GM18868 (cell line): ENCODE data around the gene LRRC4B.

Experiments used
- ATAC-seq: cut with Tn5 transposase; IDR thresholded peaks from one replicate; pipeline ENCODE4 v1.9.1; 2021; ENCODE audit warnings: mild to moderate bottlenecking, moderate library complexity; ENCODE audit not compliant: unreplicated experiment

Gene LRRC4B

DNA sequence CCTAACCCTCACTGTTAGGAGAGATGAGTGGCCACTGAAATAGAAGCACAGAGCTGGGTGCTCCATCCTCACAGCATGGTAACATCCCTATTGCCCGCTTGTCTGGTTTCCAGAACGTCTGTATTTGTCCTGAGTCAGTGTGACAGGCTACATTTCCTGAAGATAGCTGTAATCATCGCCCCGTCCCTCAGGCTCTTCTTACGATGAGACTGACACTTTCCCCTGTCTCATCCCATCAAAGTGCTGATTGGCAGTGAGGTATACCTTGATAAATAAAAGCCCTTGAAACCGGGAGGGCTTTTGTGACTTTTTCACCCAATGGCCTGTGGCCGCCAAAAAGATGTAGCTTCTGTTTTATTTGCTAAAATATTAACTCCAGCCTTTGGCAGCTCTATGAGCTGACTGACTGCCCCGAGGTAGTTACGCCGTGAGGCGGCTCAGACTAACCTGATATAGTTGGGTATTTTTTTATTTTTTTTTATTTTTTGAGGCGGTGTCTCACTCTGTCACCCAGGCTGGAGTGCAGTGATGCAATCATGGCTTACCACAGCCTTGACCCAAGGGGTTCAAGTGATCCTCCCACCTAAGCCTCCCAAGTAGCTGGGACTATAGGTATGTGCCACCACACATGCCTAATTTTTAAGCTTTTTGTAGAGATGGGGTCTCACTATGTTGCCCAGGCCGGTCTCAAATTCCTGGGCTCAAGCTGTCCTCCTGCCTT lies 5.7 kb upstream of the LRRC4B start:
- no peak for ATAC-seq

DNA sequence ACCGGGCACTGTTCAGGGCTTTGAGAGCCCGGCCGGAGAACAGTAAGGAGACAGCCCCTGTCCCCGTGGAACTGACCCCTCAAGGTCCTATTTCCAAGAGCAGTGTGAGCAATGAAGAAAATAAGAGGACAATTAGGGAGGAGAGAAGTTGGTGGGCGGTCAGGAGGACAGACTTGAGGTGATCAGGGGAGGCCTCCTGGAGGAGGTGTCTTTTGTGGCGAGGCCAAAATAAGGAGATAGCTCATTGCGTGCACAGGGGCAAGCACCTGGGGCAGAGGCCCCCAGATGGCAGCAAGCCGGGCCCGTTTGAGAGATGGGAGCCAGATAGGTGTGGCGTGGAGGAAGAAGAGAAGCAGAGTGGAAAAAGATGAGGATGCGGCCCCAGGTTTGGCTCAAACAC lies 2.8 kb upstream of the LRRC4B start:
- ATAC-seq, result no peak

- no peak for ATAC-seq
These were observed 1.8 kb upstream of the LRRC4B start for GRCh38 chr19:50569938-50570540.

DNA sequence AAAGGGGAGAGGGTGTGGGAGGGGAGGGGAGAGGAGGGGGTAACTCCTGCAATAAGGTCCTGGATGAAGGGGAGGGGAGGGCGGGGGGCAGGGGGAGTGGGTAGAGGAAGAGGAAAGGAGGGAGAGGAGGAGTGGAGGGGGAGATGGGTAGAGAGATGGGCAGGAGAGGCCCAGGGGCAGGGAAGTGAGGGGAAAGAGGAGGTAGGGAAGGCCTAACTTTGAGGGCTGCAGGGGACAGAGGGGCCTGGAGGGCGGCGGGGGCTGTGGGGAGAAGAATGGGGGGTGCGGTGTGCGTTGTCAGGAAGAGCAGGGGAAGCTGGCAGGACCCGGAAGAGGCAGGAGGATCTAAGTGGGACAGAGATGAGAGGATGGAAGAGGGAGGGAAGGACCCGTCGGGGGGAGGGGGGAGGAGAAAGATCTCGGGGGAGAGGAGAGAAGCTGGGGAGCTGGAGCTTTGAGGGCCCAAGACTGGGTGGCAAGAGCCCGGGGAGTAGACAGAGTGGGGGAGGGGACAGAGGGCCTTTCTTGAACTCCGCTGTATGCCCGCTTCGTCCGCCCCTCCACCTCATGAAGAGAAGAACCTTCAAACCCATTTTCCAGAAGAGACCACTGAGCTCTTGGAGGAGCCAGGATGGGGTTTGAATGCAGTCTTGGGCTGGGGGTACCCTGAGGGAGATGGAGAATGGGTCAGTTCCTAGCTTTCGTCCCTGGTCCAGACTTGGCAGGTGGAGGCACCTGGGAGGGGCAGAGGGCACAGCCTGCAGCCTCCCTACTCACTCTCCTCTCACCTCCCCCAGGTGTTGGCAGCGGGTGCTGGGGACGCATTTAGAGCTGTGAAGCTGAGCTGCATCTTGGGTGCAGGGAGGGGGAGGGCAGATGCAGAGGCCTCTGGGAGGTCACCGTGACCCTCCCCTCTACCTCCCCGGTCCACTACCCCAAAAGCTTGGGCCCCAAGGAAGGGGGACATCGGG lies 778 bp upstream of the LRRC4B start:
- no peak for ATAC-seq

DNA sequence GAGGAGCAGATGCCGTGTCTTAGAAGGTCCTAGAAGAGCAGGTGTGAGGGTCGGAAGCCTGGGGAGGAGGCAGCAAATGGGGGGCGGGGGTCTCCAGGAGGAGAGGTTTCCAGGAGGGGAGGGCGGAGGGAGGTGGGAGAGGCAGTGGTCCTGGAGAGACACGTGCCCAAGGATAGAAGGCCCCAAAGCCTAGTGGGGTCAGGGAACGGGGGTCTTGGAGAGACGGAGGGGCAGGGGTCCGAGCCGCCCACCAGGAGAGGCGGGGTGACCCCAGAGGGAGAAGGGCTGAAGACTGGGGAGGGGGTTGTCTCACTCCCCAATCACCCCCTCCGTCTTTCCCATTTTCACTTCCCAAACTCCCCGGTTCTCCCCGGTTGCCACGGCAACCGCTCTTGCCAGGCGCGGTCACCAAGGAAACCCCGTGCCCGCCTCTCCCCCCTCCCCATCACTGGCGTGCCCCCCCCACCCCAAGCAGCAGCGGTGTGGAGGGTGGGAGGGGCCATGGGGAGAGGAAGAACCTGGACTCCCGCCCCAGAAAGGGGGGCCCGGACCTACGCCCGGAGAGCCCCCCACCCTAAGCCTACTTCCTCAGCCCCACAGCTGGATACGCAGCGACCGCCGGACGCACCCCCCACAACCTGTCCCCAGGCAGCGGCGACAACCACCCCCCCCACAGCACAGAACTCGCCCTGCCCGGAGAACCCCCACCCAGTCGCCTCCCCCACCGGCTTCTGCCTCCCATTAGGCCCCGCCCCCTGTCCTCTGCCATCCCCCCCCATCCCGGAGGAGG lies 988 bp downstream of the LRRC4B start:
- no peak for ATAC-seq

DNA sequence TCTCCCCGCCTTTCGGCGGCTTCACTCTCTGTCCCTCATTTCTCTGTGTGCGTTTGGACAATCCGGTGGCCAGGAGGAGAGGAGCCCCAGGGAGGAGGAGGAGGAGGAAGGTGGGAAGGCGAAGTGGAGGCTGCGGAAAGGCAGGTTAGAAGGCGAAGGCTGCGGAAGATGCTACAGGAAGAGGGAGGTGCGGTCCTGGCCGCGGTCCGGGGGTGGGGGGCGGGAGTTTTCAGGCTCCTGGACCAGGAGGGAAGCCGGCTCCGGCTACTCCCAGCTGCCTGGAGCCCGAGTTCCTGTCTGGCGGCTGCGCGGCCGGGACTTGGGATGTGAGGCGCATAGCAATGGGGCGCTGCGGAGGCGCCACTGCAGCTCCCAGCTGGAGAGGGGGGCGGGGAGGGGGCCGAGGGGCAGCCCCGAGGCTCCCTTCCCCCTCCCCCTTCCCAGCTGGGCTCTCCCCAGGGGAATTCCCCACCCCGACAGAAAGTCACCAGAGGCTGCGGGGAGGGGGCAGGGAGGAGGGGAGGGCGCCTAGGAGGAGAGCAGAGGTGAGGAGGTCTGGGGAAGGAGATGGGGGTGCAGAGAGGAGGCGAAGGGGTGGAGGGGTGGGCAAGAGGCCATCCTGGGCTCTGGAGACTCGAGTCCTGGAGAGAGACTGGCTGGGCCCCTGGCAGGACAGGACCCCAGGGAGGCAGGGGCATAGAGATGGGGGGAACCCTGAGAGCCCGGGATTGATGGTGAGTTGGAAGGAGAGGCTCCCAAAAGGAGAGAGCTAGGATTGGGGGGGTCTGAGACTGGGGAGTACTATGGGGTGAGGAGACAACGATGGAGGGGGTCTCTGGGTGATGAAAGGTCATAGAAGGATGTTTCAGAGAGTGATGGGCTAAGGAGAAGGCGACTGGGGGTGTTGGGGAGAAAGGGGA lies 2.0 kb downstream of the LRRC4B start:
- no peak for ATAC-seq

DNA sequence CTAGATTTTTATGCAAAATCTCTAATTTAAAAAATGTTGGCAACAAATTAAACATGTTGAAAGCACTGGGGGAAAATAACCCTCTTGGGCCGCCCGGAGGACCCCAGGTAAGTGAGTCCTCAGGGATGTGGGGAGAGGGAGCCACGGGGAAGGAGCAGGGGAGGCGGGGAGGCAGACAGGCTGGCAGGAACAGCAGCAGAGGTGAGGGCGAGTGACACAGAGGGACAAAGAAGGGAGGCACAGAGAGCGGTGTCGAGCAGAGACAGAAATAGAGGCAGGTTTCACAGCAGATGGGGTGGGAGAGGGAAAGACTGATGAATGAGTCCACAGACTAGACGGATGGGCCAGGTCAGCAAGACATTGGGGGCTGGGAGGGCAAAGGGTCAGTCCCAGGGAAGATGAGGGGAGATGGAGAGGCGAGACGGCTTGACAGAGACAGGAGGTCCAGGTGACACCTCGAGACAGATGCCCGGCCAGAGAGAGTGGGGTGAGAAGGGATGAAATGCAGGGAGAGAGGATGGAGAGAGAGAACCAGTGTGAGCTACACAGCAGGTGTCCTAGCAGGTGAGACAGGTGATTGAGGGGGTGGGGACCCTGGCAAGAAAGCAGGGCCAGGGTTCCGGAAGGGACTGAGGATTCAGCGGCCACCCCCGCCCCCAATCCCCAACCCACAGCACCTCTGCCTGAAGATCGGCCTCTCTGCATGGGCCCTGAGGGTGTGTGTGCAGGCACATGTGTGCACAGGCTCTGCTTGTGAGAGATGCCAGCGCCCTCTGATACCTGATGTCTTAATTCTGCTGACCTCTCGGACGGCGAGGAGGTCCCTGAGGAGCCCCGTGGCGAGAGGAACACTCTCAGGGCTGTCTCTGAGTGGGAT lies 3.8 kb downstream of the LRRC4B start:
- ATAC-seq, result no peak

DNA sequence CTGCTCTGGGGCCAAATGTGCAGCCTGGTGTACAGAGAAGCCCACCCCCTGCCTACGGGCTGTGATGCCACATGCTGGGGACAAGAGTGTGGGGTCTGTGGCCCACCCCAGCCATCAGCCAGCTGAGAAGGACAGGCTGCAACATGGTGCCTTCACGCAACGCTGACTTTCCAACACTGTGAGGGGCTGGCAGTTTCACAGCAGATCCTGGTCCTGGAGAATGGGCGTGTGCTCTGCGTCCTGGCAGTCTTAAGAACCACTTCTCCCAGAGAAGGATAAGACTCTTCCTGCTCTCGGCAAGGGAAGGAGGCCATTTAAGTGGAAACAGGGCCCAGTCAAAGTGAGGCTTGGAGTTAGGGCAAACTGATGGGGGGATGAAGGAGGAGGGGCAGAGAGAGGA lies 4.6 kb downstream of the LRRC4B start:
- no peak for ATAC-seq

- no peak for ATAC-seq
These were observed 5.2 kb downstream of the LRRC4B start for GRCh38 chr19:50562996-50563395.

DNA sequence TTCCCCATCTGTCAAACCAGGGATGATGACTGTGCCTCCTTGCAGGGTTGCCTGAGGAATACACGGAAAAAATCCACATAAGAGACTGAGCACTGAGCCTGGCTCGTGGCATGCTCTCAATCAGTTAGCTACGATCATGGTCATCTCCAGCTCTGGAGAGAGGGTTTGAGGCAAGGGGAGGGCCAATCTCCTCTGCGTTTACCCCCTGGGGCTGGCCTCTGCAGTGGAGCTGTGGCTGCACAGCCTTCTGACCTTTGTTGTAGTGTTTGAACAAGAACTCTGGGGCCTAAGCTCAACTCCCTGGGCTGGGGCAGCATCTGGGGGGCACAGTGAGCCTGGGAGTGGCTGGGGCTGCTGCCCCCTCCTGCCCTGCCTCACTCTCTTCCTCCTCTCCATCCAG lies 5.9 kb downstream of the LRRC4B start:
- ATAC-seq, result no peak

- ATAC-seq, result no peak
These were observed 8.6 kb downstream of the LRRC4B start for GRCh38 chr19:50559636-50560035.

GRCh38 chr19:50558449-50558848 lies 9.8 kb downstream of the LRRC4B start:
- ATAC-seq, result no peak

- ATAC-seq, result no peak
These were observed 10.2 kb downstream of the LRRC4B start for GRCh38 chr19:50558039-50558438.

DNA sequence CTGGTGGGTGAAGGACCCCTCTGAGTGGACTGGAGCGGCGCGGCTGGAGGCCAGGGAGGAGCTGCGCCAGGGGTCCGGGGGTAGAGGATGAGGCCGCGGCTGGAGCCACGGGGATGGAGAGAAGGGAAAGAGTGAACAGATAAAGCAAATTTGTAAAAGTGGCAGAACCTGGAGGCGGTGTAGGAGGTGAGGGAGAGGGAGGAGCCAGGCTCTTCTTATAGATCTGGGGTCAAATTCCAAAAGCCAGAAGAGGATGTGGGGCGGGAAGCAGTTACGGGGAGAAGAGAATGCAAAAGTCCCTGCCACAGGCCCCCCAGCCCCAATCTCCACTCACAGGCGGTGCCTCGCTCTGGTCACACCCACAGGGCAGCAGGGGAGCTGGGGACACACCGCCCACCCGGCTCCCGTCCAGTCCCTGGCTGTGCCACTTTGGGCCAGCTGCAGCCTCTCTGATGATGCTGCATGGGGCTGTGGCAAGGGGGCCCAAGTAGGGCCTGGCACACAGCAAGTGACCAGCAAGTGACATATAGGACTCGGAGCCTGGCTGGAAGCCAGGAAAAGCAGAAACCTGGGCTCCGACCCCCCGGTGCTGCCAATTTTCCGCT lies 11.1 kb downstream of the LRRC4B start:
- ATAC-seq, result no peak

DNA sequence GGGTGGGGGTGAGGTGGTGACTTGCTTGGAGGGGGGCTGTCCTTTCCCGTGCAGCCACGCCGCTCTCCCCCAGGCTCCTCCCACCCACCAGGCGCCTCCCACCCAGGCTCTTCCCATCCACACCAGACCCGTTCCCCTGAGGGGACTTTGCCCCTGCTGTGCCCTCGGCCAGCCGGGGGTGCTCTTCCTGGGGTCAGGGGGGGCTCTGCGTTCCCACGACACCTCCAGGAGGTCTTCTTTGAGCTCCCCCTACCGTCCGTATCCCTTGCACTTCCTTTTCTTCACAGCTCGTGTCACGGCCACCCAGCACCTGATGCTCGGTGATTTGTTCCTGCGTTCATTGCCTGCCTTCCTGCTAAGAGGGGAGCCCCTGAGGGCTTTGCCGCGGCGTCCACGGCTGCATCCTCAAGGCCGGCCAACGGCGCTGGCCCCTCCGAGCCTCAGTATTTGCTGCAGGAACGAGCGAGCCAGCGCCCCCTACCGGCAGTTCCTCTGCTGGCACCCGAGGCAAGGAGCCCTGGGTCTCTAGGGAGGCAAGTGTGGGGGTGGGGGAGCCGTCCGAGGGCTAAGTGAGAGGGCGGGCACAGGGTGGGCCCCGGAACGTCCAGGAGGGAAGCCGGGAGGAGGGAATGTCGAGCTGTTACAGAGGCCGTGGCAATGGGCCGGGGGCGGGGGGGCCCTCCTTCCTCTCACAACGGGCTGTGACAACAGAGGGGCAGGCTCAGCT lies 11.8 kb downstream of the LRRC4B start:
- no peak for ATAC-seq

DNA sequence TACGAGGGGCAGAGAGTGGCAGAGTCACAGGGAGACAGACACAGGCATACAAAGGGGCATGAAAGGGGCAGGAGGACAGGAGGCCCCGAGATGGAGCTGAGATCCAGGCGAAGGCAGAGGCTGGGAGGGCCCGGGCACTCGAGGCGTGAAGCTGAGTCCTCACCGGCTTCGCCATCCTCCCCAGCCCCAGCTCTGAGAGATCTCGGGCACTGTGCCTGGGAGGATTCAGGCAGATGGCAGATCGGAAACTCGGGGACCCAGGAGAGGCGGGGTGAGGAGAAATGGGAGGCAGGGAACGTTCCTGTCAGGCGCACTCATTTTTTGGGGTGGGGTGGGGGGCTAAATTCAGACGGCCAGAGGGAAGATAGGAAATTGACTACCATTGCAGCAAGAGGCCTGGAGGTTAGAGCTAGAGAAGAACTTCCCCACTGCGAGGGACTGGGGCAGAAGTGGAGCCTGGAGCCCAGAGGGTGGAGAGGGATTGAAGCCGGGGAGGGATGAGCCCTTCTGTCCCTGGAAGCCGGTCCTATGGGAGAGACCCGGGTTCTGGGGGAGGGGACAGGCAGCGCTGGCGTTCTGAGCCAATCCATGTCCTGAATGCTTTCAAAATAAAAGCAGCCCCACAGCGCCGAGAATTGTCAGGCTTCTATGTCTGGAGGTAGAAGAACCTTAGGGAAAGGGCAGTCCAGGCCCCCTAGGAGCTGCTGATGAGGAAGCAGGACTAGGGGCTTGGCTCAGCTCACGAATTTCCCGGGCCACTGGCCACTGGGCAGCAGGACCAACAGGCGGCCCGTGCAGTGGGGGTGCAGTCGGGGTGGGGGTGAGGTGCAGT lies 12.6 kb downstream of the LRRC4B start:
- ATAC-seq, result no peak

DNA sequence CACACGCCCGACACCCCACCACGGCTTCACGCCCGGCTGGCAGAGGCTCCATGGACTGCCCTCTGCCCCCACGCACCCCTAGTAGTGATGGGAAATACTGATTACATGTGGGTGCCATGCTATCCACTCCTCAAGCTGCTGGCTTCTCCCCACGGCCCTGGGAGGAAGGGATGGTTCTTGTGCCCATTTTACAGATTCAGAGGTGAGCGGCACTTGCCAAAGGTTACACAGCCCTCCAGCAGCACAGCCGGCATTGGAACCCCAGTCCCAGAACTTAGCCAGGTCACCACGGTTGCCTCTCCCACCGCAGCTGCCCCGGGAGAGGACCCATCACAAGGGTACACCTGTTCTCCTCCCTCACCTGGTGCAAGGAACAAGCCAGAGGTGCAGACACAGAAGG lies 13.2 kb downstream of the LRRC4B start:
- no peak for ATAC-seq
